ENCODE measurements around the gene NNMT.
A peak's percentile ranks its signal among the peaks of the same experiment; 100 is the strongest.

GRCh38 chr11:114317787-114318137 lies 21.6 kb downstream of the NNMT start:
- TF ChIP-seq, protein P1, sequence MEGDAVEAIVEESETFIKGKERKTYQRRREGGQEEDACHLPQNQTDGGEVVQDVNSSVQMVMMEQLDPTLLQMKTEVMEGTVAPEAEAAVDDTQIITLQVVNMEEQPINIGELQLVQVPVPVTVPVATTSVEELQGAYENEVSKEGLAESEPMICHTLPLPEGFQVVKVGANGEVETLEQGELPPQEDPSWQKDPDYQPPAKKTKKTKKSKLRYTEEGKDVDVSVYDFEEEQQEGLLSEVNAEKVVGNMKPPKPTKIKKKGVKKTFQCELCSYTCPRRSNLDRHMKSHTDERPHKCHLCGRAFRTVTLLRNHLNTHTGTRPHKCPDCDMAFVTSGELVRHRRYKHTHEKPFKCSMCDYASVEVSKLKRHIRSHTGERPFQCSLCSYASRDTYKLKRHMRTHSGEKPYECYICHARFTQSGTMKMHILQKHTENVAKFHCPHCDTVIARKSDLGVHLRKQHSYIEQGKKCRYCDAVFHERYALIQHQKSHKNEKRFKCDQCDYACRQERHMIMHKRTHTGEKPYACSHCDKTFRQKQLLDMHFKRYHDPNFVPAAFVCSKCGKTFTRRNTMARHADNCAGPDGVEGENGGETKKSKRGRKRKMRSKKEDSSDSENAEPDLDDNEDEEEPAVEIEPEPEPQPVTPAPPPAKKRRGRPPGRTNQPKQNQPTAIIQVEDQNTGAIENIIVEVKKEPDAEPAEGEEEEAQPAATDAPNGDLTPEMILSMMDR (IDR thresholded peaks at IDR 0.05; ENCODE audit: extremely low read depth in 1 of 2, insufficient read depth in 1 of 2, low read depth in 1 of 2, low read length in 2 of 2) = peak; percentile 50 to 62
- TF ChIP-seq MAX (IDR thresholded peaks at IDR 0.05; ENCODE audit: insufficient read depth, insufficient read length) (peak; percentile 29), POLR2AphosphoS5 (IDR thresholded peaks at IDR 0.05; ENCODE audit: insufficient read depth, low read depth, low read length) (no peak)

Measured in endothelial cell of umbilical vein (primary cell).